Activated CD8-positive, alpha-beta T cell treated with anti-CD3 and anti-CD28 coated beads for 36 hours (primary cell): ENCODE results near the gene OR52E8. TPM values are rescaled to one million over a fixed set of nuclear protein-coding genes. Genes with fewer than 3 reads are reported as not detected.

Source experiments
- ATAC-seq: fragments of 200-7000 bp; cut with Tn5 transposase; one replicate; pipeline ENCODE4 v1.10.0; 2021; ENCODE audit warnings: mild to moderate bottlenecking, moderate library complexity
- CTCF ChIA-PET: fragments of 350-600 bp; sonication (Branson Sonifier 250); formaldehyde crosslinking; loops from one replicate; lab custom pipeline; 2021; ENCODE audit warnings: antibody characterized with exemption; lab: Charles Lee
- POLR2A ChIA-PET: fragments of 350-600 bp; sonication (Branson Sonifier 250); formaldehyde crosslinking; loops from one replicate; lab custom pipeline; 2021; ENCODE audit warnings: antibody characterized with exemption; lab: Charles Lee
- DNase-seq: peaks from one replicate; pipeline ENCODE4 v3.0.0-alpha.2; 2020
- H3K27ac Mint-ChIP-seq: one replicate; pipeline ENCODE4 v1.8.0; 2021; ENCODE audit warnings: mild to moderate bottlenecking, mixed read lengths
- H3K27me3 Mint-ChIP-seq: one replicate; pipeline ENCODE4 v1.8.0; 2021; ENCODE audit warnings: mixed read lengths
- H3K36me3 Mint-ChIP-seq: one replicate; pipeline ENCODE4 v1.8.0; 2021; ENCODE audit warnings: low read depth, mixed read lengths
- H3K4me1 Mint-ChIP-seq: one replicate; pipeline ENCODE4 v1.8.0; 2021; ENCODE audit warnings: low read depth, mixed read lengths
- H3K4me3 Mint-ChIP-seq: one replicate; pipeline ENCODE4 v1.8.0; 2021; ENCODE audit warnings: mild to moderate bottlenecking, moderate library complexity, mixed read lengths
- H3K9me3 Mint-ChIP-seq: one replicate; pipeline ENCODE4 v1.8.0; 2021; ENCODE audit warnings: mixed read lengths
- CTCF ChIP-seq: fragments of 200-600 bp; IDR thresholded peaks from one replicate; pipeline ENCODE4 v1.8.0; 2022; ENCODE audit warnings: antibody characterized with exemption, mild to moderate bottlenecking
- intact Hi-C: fragments of 100-400 bp; cut with micrococcal nuclease; formaldehyde crosslinking; loops from one replicate; pipeline ENCODE4 v1.10.0; 2022
- total RNA-seq, 2 experiments: library from RNA; stranded (reverse); gene quantifications; one replicate each; pipeline ENCODE4 v1.2.3, GENCODE V29; 2021

Gene OR52E8
- total RNA-seq, 2 experiments from 2014 or later, result not detected

- Mint-ChIP-seq H3K36me3 (no peaks in the 10 kb centered on the region), H3K9me3 (peaks cover 2% of the 10 kb centered on the region), H3K4me1 (no peaks in the 10 kb centered on the region), H3K27me3 (peaks cover 11% of the 10 kb centered on the region), H3K4me3 (no peak overlapping the region), H3K27ac (no peak overlapping the region)
- POLR2A ChIA-PET, result no interaction called here
- DNase-seq (no peak), ATAC-seq (no peak)
- intact Hi-C loops, result no loop called here
- no peak for TF ChIP-seq CTCF
- CTCF ChIA-PET, result no interaction called here
Observed at GRCh38 chr11:5833446-5833845, 24.0 kb downstream of the OR52E8 start.

GRCh38 chr11:5831196-5831829 lies 26.2 kb downstream of the OR52E8 start:
- ChIA-PET POLR2A (no interaction called here), CTCF (no interaction called here)
- H3K9me3 Mint-ChIP-seq, result no peaks in the 10 kb centered on the region
- no peak overlapping the region for H3K4me3 Mint-ChIP-seq
- no peak overlapping the region for H3K27ac Mint-ChIP-seq
- TF ChIP-seq CTCF, result no peak
- ATAC-seq (no peak), DNase-seq (no peak)
- intact Hi-C loops, result no loop called here
- H3K36me3 Mint-ChIP-seq, result no peaks in the 10 kb centered on the region
- no peaks in the 10 kb centered on the region for H3K4me1 Mint-ChIP-seq
- H3K27me3 Mint-ChIP-seq, result peaks cover 6% of the 10 kb centered on the region

- Mint-ChIP-seq H3K9me3 (no peaks in the 10 kb centered on the region), H3K27me3 (no peaks in the 10 kb centered on the region), H3K4me1 (peaks cover 10% of the 10 kb centered on the region), H3K4me3 (peak overlapping the region; percentile 48), H3K36me3 (no peaks in the 10 kb centered on the region), H3K27ac (peak overlapping the region; percentile 55)
- intact Hi-C loops, result no loop called here
- POLR2A ChIA-PET, result no interaction called here
- ATAC-seq (no peak), DNase-seq (no peak)
- no peak for TF ChIP-seq CTCF
- CTCF ChIA-PET, result interaction anchor here (1.0 kb wide), 1 partner anchor 9 kb away, joined by 3 read pairs; no protein-coding TSS in a partner anchor
Observed at GRCh38 chr11:5818245-5818886, 39.1 kb downstream of the OR52E8 start.

- intact Hi-C loops, result no loop called here
- no peak overlapping the region for H3K27ac Mint-ChIP-seq
Observed at GRCh38 chr11:5815534-5815933, 42.0 kb downstream of the OR52E8 start.

More at GRCh38 chr11:5815534-5815933, 42.0 kb downstream of the OR52E8 start:
- Mint-ChIP-seq H3K36me3 (no peaks in the 10 kb centered on the region), H3K4me1 (peaks cover 10% of the 10 kb centered on the region), H3K9me3 (no peaks in the 10 kb centered on the region), H3K27me3 (no peaks in the 10 kb centered on the region), H3K4me3 (no peak overlapping the region)
- no peak for TF ChIP-seq CTCF
- ATAC-seq (no peak), DNase-seq (no peak)
- ChIA-PET POLR2A (no interaction called here), CTCF (interaction anchor here (0.9 kb wide), 1 partner anchor 75 kb away, joined by 3 read pairs; no protein-coding TSS in a partner anchor)
